ENCODE data around the gene SEZ6L.

GRCh38 chr22:26342745-26343410 lies 173.6 kb downstream of the SEZ6L start:
- TF ChIP-seq NR3C1 (IDR thresholded peaks at IDR 0.05) (no peak), ZFP36 (IDR thresholded peaks at IDR 0.05; ENCODE audit: borderline replicate concordance, partially characterized antibody) (no peak)

All from A549 (cell line).